ENCODE data around the gene KPNA1. TPM values are rescaled to one million over a fixed set of nuclear protein-coding genes. Genes with fewer than 3 reads are reported as not detected.
"Not testable (repeated sequence)": the region's sequence is repeated elsewhere in the genome, so short reads cannot be mapped to it uniquely, and the experiment has no call there.

Gene KPNA1
- polyA plus RNA-seq, 1 experiment, result 54.0 TPM

GRCh38 chr3:122508135-122508914 is 6.4 kb downstream of the KPNA1 start:
- no peaks in the 10 kb centered on the region; the same call in 1 of the 2 replicates for H3K9me3 ChIP-seq (ENCODE audit: control insufficient read depth, insufficient read depth, low read length)
- H3K4me3 ChIP-seq (ENCODE audit: low read depth, low read length), result no peak overlapping the region
- DNase-seq (ENCODE audit: low read depth, low spot score), result no peak
- ChIA-PET POLR2A (no interaction called here), CTCF (no interaction called here)
- H3K27me3 ChIP-seq (ENCODE audit: control insufficient read depth, insufficient read depth, low read length), result no peaks in the 10 kb centered on the region
- TF ChIP-seq CTCF (IDR thresholded peaks at IDR 0.05; ENCODE audit: low read depth, low read length), result no peak
- no peak overlapping the region for H3K27ac ChIP-seq (ENCODE audit: low read depth, low read length)

- H3K27ac ChIP-seq (ENCODE audit: low read depth, low read length), result no peak overlapping the region
- CTCF ChIA-PET, result interaction anchor here (0.7 kb wide), 1 partner anchor 47 kb away, joined by 3 read pairs; no protein-coding TSS in a partner anchor
- DNase-seq (ENCODE audit: low read depth, low spot score), result no peak
- POLR2A ChIA-PET, result no interaction called here
- H3K27me3 ChIP-seq (ENCODE audit: control insufficient read depth, insufficient read depth, low read length), result no peaks in the 10 kb centered on the region
- H3K4me3 ChIP-seq (ENCODE audit: low read depth, low read length), result no peak overlapping the region
- no peaks in the 10 kb centered on the region for H3K9me3 ChIP-seq (ENCODE audit: control insufficient read depth, insufficient read depth, low read length)
- TF ChIP-seq CTCF (IDR thresholded peaks at IDR 0.05; ENCODE audit: low read depth, low read length), result no peak
Observed at GRCh38 chr3:122506450-122506849, 8.3 kb downstream of the KPNA1 start.

GRCh38 chr3:122505676-122506075 is 9.1 kb downstream of the KPNA1 start:
- H3K4me3 ChIP-seq (ENCODE audit: low read depth, low read length), result no peak overlapping the region
- CTCF ChIA-PET, result interaction anchor here (0.7 kb wide), 2 partner anchors 39 to 46 kb away, joined by 3 to 6 read pairs; no protein-coding TSS in a partner anchor
- H3K9me3 ChIP-seq (ENCODE audit: control insufficient read depth, insufficient read depth, low read length), result no peaks in the 10 kb centered on the region
- TF ChIP-seq CTCF (IDR thresholded peaks at IDR 0.05; ENCODE audit: low read depth, low read length), result no peak
- POLR2A ChIA-PET, result no interaction called here
- no peaks in the 10 kb centered on the region for H3K27me3 ChIP-seq (ENCODE audit: control insufficient read depth, insufficient read depth, low read length)
- no peak for DNase-seq (ENCODE audit: low read depth, low spot score)
- no peak overlapping the region for H3K27ac ChIP-seq (ENCODE audit: low read depth, low read length)

GRCh38 chr3:122502941-122503340 is 11.8 kb downstream of the KPNA1 start:
- TF ChIP-seq CTCF (IDR thresholded peaks at IDR 0.05; ENCODE audit: low read depth, low read length), result no peak
- DNase-seq (ENCODE audit: low read depth, low spot score), result no peak
- ChIA-PET POLR2A (no interaction called here), CTCF (no interaction called here)
- Histone ChIP-seq H3K4me3 (ENCODE audit: low read depth, low read length) (no peak overlapping the region), H3K27me3 (ENCODE audit: control insufficient read depth, insufficient read depth, low read length) (no peaks in the 10 kb centered on the region), H3K9me3 (ENCODE audit: control insufficient read depth, insufficient read depth, low read length) (no peaks in the 10 kb centered on the region), H3K27ac (ENCODE audit: low read depth, low read length) (no peak overlapping the region)

- H3K27ac ChIP-seq (ENCODE audit: low read depth, low read length), result no peak overlapping the region
- POLR2A ChIA-PET, result no interaction called here
- H3K27me3 ChIP-seq (ENCODE audit: control insufficient read depth, insufficient read depth, low read length), result no peaks in the 10 kb centered on the region
- CTCF ChIA-PET, result no interaction called here
- no peak for TF ChIP-seq CTCF (IDR thresholded peaks at IDR 0.05; ENCODE audit: low read depth, low read length)
- no peak for DNase-seq (ENCODE audit: low read depth, low spot score)
- no peaks in the 10 kb centered on the region for H3K9me3 ChIP-seq (ENCODE audit: control insufficient read depth, insufficient read depth, low read length)
- H3K4me3 ChIP-seq (ENCODE audit: low read depth, low read length), result no peak overlapping the region
Observed at GRCh38 chr3:122502139-122502538, 12.6 kb downstream of the KPNA1 start.

- POLR2A ChIA-PET, result interaction anchor here (0.7 kb wide), 1 partner anchor 12 kb away, joined by 4 read pairs; no protein-coding TSS in a partner anchor
- not testable (repeated sequence) for H3K27ac ChIP-seq (ENCODE audit: low read depth, low read length); DNase-seq (ENCODE audit: low read depth, low spot score); H3K27me3 ChIP-seq (ENCODE audit: control insufficient read depth, insufficient read depth, low read length); H3K9me3 ChIP-seq (ENCODE audit: control insufficient read depth, insufficient read depth, low read length); H3K4me3 ChIP-seq (ENCODE audit: low read depth, low read length)
- CTCF ChIA-PET, result interaction anchor here (0.9 kb wide), 1 partner anchor 12 kb away, joined by 3 read pairs; no protein-coding TSS in a partner anchor
Observed at GRCh38 chr3:122500964-122501363, 13.8 kb downstream of the KPNA1 start.
